DND-41 (cell line): ENCODE measurements around the gene IFNL3.
"Not testable (repeated sequence)": the region's sequence is repeated elsewhere in the genome, so short reads cannot be mapped to it uniquely, and the experiment has no call there.

Source experiments
- ATAC-seq: fragments of 200-7000 bp; cut with Tn5 transposase; 3 replicates; pipeline ENCODE4 v1.9.1; 2021; ENCODE audit warnings: low read depth; ENCODE audit not compliant: insufficient read depth
- DNase-seq: peaks from one replicate; pipeline ENCODE4 v3.0.0-alpha.2; 2020
- H2AFZ ChIP-seq: 2 replicates; pipeline ENCODE4 v1.6.0; 2012; ENCODE audit warnings: low read depth, low read length
- H3K27ac ChIP-seq: 2 replicates; pipeline ENCODE4 v1.5.1; 2012; ENCODE audit warnings: low read length, inconsistent platforms
- H3K27me3 ChIP-seq: fragments of 200-600 bp; sonication (generic); 2 replicates; pipeline ENCODE4 v1.6.0; 2012; ENCODE audit warnings: low read length, mild to moderate bottlenecking, inconsistent platforms; ENCODE audit not compliant: insufficient read depth, poor library complexity
- H3K36me3 ChIP-seq: 2 replicates; pipeline ENCODE4 v1.5.1; 2012; ENCODE audit warnings: low read length, inconsistent platforms; ENCODE audit not compliant: insufficient read depth
- H3K4me1 ChIP-seq: 2 replicates; pipeline ENCODE4 v1.5.1; 2012; ENCODE audit warnings: mild to moderate bottlenecking, low read length; ENCODE audit not compliant: insufficient read depth
- H3K4me2 ChIP-seq: 2 replicates; pipeline ENCODE4 v1.6.0; 2012; ENCODE audit warnings: mild to moderate bottlenecking, moderate library complexity, low read length, inconsistent platforms; ENCODE audit not compliant: insufficient read depth
- H3K4me3 ChIP-seq, 2 experiments: fragments of 200-600 bp in 1 of 2; shearing (Covaris generic) in 1 of 2; 2 replicates each; pipeline ENCODE4 v1.5.1; 2012 to 2016; ENCODE audit warnings: inconsistent platforms in 2 of 2, low read length in 2 of 2, mild to moderate bottlenecking in 2 of 2, low read depth in 1 of 2, moderate library complexity in 1 of 2
- H3K79me2 ChIP-seq: 2 replicates; pipeline ENCODE4 v1.6.0; 2012; ENCODE audit warnings: low read length, inconsistent platforms; ENCODE audit not compliant: insufficient read depth
- H3K9ac ChIP-seq: 2 replicates; pipeline ENCODE4 v1.6.0; 2012; ENCODE audit warnings: low read depth, mild to moderate bottlenecking, inconsistent platforms, low read length, moderate library complexity
- H3K9me3 ChIP-seq: 2 replicates; pipeline ENCODE4 v1.5.1; 2012; ENCODE audit warnings: low read length, moderate library complexity, mild to moderate bottlenecking, inconsistent platforms; ENCODE audit not compliant: insufficient read depth, severe bottlenecking
- H4K20me1 ChIP-seq: 2 replicates; pipeline ENCODE4 v1.6.0; 2012; ENCODE audit warnings: low read length; ENCODE audit not compliant: insufficient read depth
- CTCF ChIP-seq: IDR thresholded peaks from 2 replicates; pipeline ENCODE4 v1.5.1; 2012; ENCODE audit warnings: borderline replicate concordance, low read length, moderate library complexity, mild to moderate bottlenecking; ENCODE audit not compliant: poor library complexity, severe bottlenecking; ENCODE audit errors: extremely low read depth
- EZH2 ChIP-seq: IDR thresholded peaks from 3 replicates; pipeline ENCODE4 v1.6.1; 2012; ENCODE audit warnings: borderline replicate concordance, low read depth, mild to moderate bottlenecking, moderate library complexity, low read length, inconsistent platforms; ENCODE audit not compliant: severe bottlenecking

The IFNL3 gene

GRCh38 chr19:39244410-39245100 lies at the start of gene IFNL3:
TSS of gene IFNL3 (minus strand) at chr19:39245006. CDS start at chr19:39244967, 39 bp downstream.
- not testable (repeated sequence) for H3K4me3 ChIP-seq, H3K27me3 ChIP-seq, H3K9me3 ChIP-seq, H3K4me2 ChIP-seq, H3K9ac ChIP-seq, H4K20me1 ChIP-seq, H3K27ac ChIP-seq, DNase-seq, H2AFZ ChIP-seq, ATAC-seq, H3K79me2 ChIP-seq, H3K36me3 ChIP-seq, H3K4me1 ChIP-seq

GRCh38 chr19:39293394-39293793 lies 48.6 kb upstream of the IFNL3 start:
- Histone ChIP-seq H3K9ac (no peak overlapping the region), H3K4me2 (no peak overlapping the region), H3K4me1 (no peaks in the 10 kb centered on the region), H3K27me3 (no peaks in the 10 kb centered on the region), H3K79me2 (no peaks in the 10 kb centered on the region), H3K9me3 (no peaks in the 10 kb centered on the region), H3K4me3 (no peak overlapping the region), H4K20me1 (no peaks in the 10 kb centered on the region), H3K36me3 (no peaks in the 10 kb centered on the region), H3K27ac (no peak overlapping the region), H2AFZ (no peak overlapping the region)
- TF ChIP-seq EZH2, result no peak
- no peak for DNase-seq
- ATAC-seq, result no peak

- Histone ChIP-seq H3K79me2 (no peaks in the 10 kb centered on the region), H3K9ac (no peak overlapping the region), H3K4me2 (no peak overlapping the region), H3K27me3 (no peaks in the 10 kb centered on the region), H4K20me1 (no peaks in the 10 kb centered on the region), H3K36me3 (no peaks in the 10 kb centered on the region), H3K4me3 (no peak overlapping the region), H3K27ac (no peak overlapping the region), H3K4me1 (no peaks in the 10 kb centered on the region), H3K9me3 (no peaks in the 10 kb centered on the region), H2AFZ (no peak overlapping the region)
- DNase-seq, result no peak
- TF ChIP-seq CTCF (no peak), EZH2 (no peak)
- no peak for ATAC-seq
These were observed 39.2 kb upstream of the IFNL3 start for GRCh38 chr19:39284032-39284431.

- H3K9me3 ChIP-seq, result no peaks in the 10 kb centered on the region
- no peaks in the 10 kb centered on the region for H4K20me1 ChIP-seq
- no peaks in the 10 kb centered on the region for H3K36me3 ChIP-seq
- H3K9ac ChIP-seq, result no peak overlapping the region
- H3K27me3 ChIP-seq, result no peaks in the 10 kb centered on the region
- DNase-seq (no peak), ATAC-seq (no peak)
- TF ChIP-seq CTCF (no peak), EZH2 (no peak)
- H3K4me1 ChIP-seq, result no peaks in the 10 kb centered on the region
- H3K4me2 ChIP-seq, result no peak overlapping the region
- no peak overlapping the region for H3K27ac ChIP-seq
- H3K4me3 ChIP-seq, result no peak overlapping the region
- no peak overlapping the region for H2AFZ ChIP-seq
- H3K79me2 ChIP-seq, result no peaks in the 10 kb centered on the region
These were observed 37.2 kb upstream of the IFNL3 start for GRCh38 chr19:39282021-39282420.
